A549 (cell line): ENCODE data around the gene TCHP. TPM values are rescaled to one million over a fixed set of nuclear protein-coding genes. Genes with fewer than 3 reads are reported as not detected.

ENCODE experiments used
- ATAC-seq, 2 experiments: fragments of 200-7000 bp in 1 of 2; fragments of >200 bp in 1 of 2; cut with Nextera tagmentation in 1 of 2; cut with Tn5 transposase in 1 of 2; 3 replicates each; pipeline versions ENCODE4 v1.8.0 to v1.9.1; 2018 to 2020; ENCODE audit warnings: mild to moderate bottlenecking in 1 of 2, moderate library complexity in 1 of 2
- CTCF ChIA-PET: fragments of 300-600 bp; sonication (Branson Sonifier 250); formaldehyde crosslinking; extraction: SDS; loops from one replicate; lab custom pipeline; 2021; ENCODE audit warnings: antibody characterized with exemption, inconsistent platforms; lab: Yijun Ruan, JAX
- POLR2A ChIA-PET: fragments of 350-600 bp; formaldehyde crosslinking; extraction: SDS; loops from one replicate; lab custom pipeline; 2021; ENCODE audit warnings: antibody characterized with exemption, inconsistent platforms; lab: Yijun Ruan, JAX
- DNase-seq, 2 experiments: peaks; one replicate each; pipeline versions ENCODE4 v3.0.0 to v3.0.0-alpha.2; 2011 to 2016; ENCODE audit warnings: low read depth in 1 of 2, low spot score in 1 of 2
- FAIRE-seq: peaks from 2 replicates; lab custom pipeline; 2011; peaks lifted over from hg19 to GRCh38; lab: Jason Lieb, UNC
- H3K27ac ChIP-seq, 2 experiments: fragments of >200 bp; sonication (Bioruptor Twin); formaldehyde crosslinking; 3 replicates each; pipeline ENCODE4 v1.5.1; 2016 to 2017
- H3K4me1 ChIP-seq: fragments of >200 bp; sonication (Bioruptor Twin); formaldehyde crosslinking; 3 replicates; pipeline ENCODE4 v1.6.1; 2016
- H3K4me2 ChIP-seq: fragments of >200 bp; sonication (Bioruptor Twin); formaldehyde crosslinking; 3 replicates; pipeline ENCODE4 v1.6.1; 2016
- H3K4me3 ChIP-seq: fragments of >200 bp; sonication (Bioruptor Twin); formaldehyde crosslinking; 3 replicates; pipeline ENCODE4 v1.5.1; 2016
- H3K9me3 ChIP-seq: fragments of >200 bp; sonication (Bioruptor Twin); formaldehyde crosslinking; 3 replicates; pipeline ENCODE4 v1.6.1; 2016
- BHLHE40 ChIP-seq: IDR thresholded peaks from 2 replicates; pipeline ENCODE4 v1.6.1; 2012; ENCODE audit warnings: low read depth, low read length, inconsistent platforms
- CBX8 ChIP-seq: fragments of 200-600 bp; sonication (generic); IDR thresholded peaks from 2 replicates; pipeline ENCODE4 v1.6.1; 2016
- CEBPB ChIP-seq, 2 experiments: fragments of >200 bp in 1 of 2; sonication (Bioruptor Twin) in 1 of 2; formaldehyde crosslinking in 1 of 2; IDR thresholded peaks; 2 replicates each; pipeline ENCODE4 v1.6.1; 2012 to 2016
- EHMT2 ChIP-seq: fragments of 200-600 bp; sonication (generic); IDR thresholded peaks from 2 replicates; pipeline ENCODE4 v1.6.1; 2016; ENCODE audit warnings: antibody characterized with exemption, low read depth, mild to moderate bottlenecking, moderate library complexity
- ESRRA ChIP-seq: fragments of 150-350 bp; IDR thresholded peaks from 2 replicates; pipeline ENCODE4 v1.6.1; 2014; ENCODE audit warnings: mild to moderate bottlenecking, low read length, borderline replicate concordance
- FOSB ChIP-seq: fragments of 250-450 bp; sonication (Bioruptor Pico); IDR thresholded peaks from 2 replicates; pipeline ENCODE4 v1.5.0; 2020; ENCODE audit warnings: mild to moderate bottlenecking, moderate library complexity
- HEYL ChIP-seq: fragments of 250-450 bp; sonication (Bioruptor Pico); IDR thresholded peaks from 2 replicates; pipeline ENCODE4 v1.8.0; 2021; ENCODE audit warnings: mild to moderate bottlenecking, moderate library complexity
- HOXA7 ChIP-seq: fragments of 250-450 bp; sonication (Bioruptor Pico); IDR thresholded peaks from 2 replicates; pipeline ENCODE4 v1.5.0; 2020; ENCODE audit warnings: mild to moderate bottlenecking, moderate library complexity
- HOXB5 ChIP-seq: fragments of 250-450 bp; sonication (Bioruptor Pico); IDR thresholded peaks from 2 replicates; pipeline ENCODE4 v1.5.0; 2020; ENCODE audit warnings: mild to moderate bottlenecking, moderate library complexity
- KDM1A ChIP-seq: fragments of 200-600 bp; sonication (generic); IDR thresholded peaks from 2 replicates; pipeline ENCODE4 v1.6.1; 2016; ENCODE audit warnings: low read depth, mild to moderate bottlenecking
- MAFK ChIP-seq: fragments of 450-650 bp; IDR thresholded peaks from 2 replicates; pipeline ENCODE4 v1.6.1; 2014; ENCODE audit not compliant: partially characterized antibody
- MAX ChIP-seq: IDR thresholded peaks from 2 replicates; pipeline ENCODE4 v1.6.1; 2012
- NFE2L2 ChIP-seq: fragments of 150-350 bp; conservative IDR thresholded peaks from 2 replicates; pipeline ENCODE4 v1.6.1; 2014; ENCODE audit warnings: low read length
- PHF8 ChIP-seq: fragments of 200-600 bp; sonication (generic); IDR thresholded peaks from 2 replicates; pipeline ENCODE4 v1.6.1; 2016; ENCODE audit warnings: low read depth, mild to moderate bottlenecking, antibody characterized with exemption, moderate library complexity, borderline replicate concordance
- REST ChIP-seq: fragments of 200-600 bp; sonication (generic); IDR thresholded peaks from 2 replicates; pipeline ENCODE4 v1.6.1; 2016; ENCODE audit warnings: antibody characterized with exemption, mild to moderate bottlenecking, moderate library complexity
- RFX5 ChIP-seq: fragments of 450-650 bp; IDR thresholded peaks from 2 replicates; pipeline ENCODE4 v1.7.1; 2014; ENCODE audit warnings: antibody characterized with exemption, mild to moderate bottlenecking, moderate library complexity
- SMC3 ChIP-seq: fragments of >200 bp; sonication (Bioruptor Twin); formaldehyde crosslinking; IDR thresholded peaks from 3 replicates; pipeline ENCODE4 v1.6.1; 2018; ENCODE audit warnings: inconsistent platforms
- ZNF302 ChIP-seq: fragments of 250-450 bp; sonication (Bioruptor Pico); IDR thresholded peaks from 2 replicates; pipeline ENCODE4 v1.9.0; 2021; ENCODE audit warnings: inconsistent platforms, mild to moderate bottlenecking, moderate library complexity
- ZSCAN20 ChIP-seq: fragments of 250-450 bp; sonication (Bioruptor Pico); IDR thresholded peaks from 2 replicates; pipeline ENCODE4 v1.8.0; 2022; ENCODE audit warnings: mild to moderate bottlenecking, moderate library complexity
- WGBS: methylation state at CpG from one replicate; pipeline ENCODE4 v1.1.6; 2017; ENCODE audit errors: missing lambda C conversion rate; 5-methylcytosine and 5-hydroxymethylcytosine counted together
- polyA plus RNA-seq, 4 experiments: library from polyadenylated mRNA; depleted of rRNA in 3 of 4; stranded (reverse); fragments of >200 nt; fragmentation: RNase III in 1 of 4; extraction: RNeasy Plus Mini Kit Qiagen cat#74134 plus additional on column Dnase treatment in 1 of 4; gene quantifications; 2 replicates in 3 of 4; 3 replicates in 1 of 4; pipeline ENCODE4 v1.2.3, GENCODE V29; 2011 to 2017
- TF ChIP-seq, protein P1 (sequence below): fragments of >200 bp; sonication (Bioruptor Twin); formaldehyde crosslinking; IDR thresholded peaks from 3 replicates; pipeline ENCODE4 v1.5.1; 2016
- TF ChIP-seq, protein P2 (sequence below): fragments of 150-350 bp; IDR thresholded peaks from 2 replicates; pipeline ENCODE4 v1.6.1; 2014; ENCODE audit warnings: low read depth, mild to moderate bottlenecking, low read length

Gene TCHP
- polyA plus RNA-seq, 2 of the 4 experiments (the other 2 are of a cell fraction), result 18.4 to 33.4 TPM

GRCh38 chr12:109875572-109876131, 24.4 kb upstream of the TCHP start:
- POLR2A ChIA-PET, result no interaction called here
- DNase-seq (no peak), FAIRE-seq (no peak), ATAC-seq (no peak)
- no peak overlapping the region for H3K4me3 ChIP-seq
- no peak overlapping the region for H3K27ac ChIP-seq
- no peaks in the 10 kb centered on the region for H3K9me3 ChIP-seq
- H3K4me2 ChIP-seq, result no peak overlapping the region
- CTCF ChIA-PET, result interaction anchor here (1.2 to 6.1 kb wide), 4 partner anchors 17 to 70 kb away, joined by 3 to 27 read pairs (median 19); no protein-coding TSS in a partner anchor
- TF ChIP-seq CBX8 (no peak), RFX5 (no peak), EHMT2 (no peak), REST (no peak), HOXB5 (CRISPR knock-in tag) (no peak), MAFK (no peak), ESRRA (no peak), ZNF302 (no peak), NFE2L2 (no peak)
- TF ChIP-seq, protein P1, sequence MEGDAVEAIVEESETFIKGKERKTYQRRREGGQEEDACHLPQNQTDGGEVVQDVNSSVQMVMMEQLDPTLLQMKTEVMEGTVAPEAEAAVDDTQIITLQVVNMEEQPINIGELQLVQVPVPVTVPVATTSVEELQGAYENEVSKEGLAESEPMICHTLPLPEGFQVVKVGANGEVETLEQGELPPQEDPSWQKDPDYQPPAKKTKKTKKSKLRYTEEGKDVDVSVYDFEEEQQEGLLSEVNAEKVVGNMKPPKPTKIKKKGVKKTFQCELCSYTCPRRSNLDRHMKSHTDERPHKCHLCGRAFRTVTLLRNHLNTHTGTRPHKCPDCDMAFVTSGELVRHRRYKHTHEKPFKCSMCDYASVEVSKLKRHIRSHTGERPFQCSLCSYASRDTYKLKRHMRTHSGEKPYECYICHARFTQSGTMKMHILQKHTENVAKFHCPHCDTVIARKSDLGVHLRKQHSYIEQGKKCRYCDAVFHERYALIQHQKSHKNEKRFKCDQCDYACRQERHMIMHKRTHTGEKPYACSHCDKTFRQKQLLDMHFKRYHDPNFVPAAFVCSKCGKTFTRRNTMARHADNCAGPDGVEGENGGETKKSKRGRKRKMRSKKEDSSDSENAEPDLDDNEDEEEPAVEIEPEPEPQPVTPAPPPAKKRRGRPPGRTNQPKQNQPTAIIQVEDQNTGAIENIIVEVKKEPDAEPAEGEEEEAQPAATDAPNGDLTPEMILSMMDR, result no peak
- peaks cover 14% of the 10 kb centered on the region; the same call in 2 of the 3 replicates for H3K4me1 ChIP-seq
- WGBS, result 85% methylated on average over 6 of the region's 6 CpGs

- H3K4me3 ChIP-seq, result no peak overlapping the region
- no peak for TF ChIP-seq PHF8
- TF ChIP-seq MAX, result no peak
- TF ChIP-seq, protein P2, sequence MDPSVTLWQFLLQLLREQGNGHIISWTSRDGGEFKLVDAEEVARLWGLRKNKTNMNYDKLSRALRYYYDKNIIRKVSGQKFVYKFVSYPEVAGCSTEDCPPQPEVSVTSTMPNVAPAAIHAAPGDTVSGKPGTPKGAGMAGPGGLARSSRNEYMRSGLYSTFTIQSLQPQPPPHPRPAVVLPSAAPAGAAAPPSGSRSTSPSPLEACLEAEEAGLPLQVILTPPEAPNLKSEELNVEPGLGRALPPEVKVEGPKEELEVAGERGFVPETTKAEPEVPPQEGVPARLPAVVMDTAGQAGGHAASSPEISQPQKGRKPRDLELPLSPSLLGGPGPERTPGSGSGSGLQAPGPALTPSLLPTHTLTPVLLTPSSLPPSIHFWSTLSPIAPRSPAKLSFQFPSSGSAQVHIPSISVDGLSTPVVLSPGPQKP, result no peak
- no peak for TF ChIP-seq ZNF302
- no peak for TF ChIP-seq HEYL (CRISPR knock-in tag)
- no peak for TF ChIP-seq BHLHE40
- TF ChIP-seq HOXA7 (CRISPR knock-in tag), result no peak
- no peak for TF ChIP-seq ESRRA
- no peak for TF ChIP-seq SMC3
- TF ChIP-seq ZSCAN20 (CRISPR knock-in tag), result no peak
- TF ChIP-seq FOSB (CRISPR knock-in tag), result no peak
- no peak for TF ChIP-seq KDM1A
- TF ChIP-seq CEBPB (IDR thresholded peaks at IDR 0.05), result no peak
- no peak for TF ChIP-seq CBX8
- TF ChIP-seq, all 56 proteins: peak for 0
- CTCF ChIA-PET, result interaction anchor here (1.2 to 6.1 kb wide), 5 partner anchors 17 to 278 kb away, joined by 3 to 27 read pairs (median 15); no protein-coding TSS in a partner anchor
These were observed 23.7 kb upstream of the TCHP start for GRCh38 chr12:109876406-109876805.

More at GRCh38 chr12:109876406-109876805, 23.7 kb upstream of the TCHP start:
- peaks cover 22% of the 10 kb centered on the region for H3K4me1 ChIP-seq
- DNase-seq, result no peak
- POLR2A ChIA-PET, result no interaction called here
- no peak for ATAC-seq
- no peaks in the 10 kb centered on the region for H3K9me3 ChIP-seq
- H3K4me2 ChIP-seq, result no peak overlapping the region
- no peak for FAIRE-seq
- H3K27ac ChIP-seq, result no peak overlapping the region
